ENCODE data around the gene FTO. TPM values are rescaled to one million over a fixed set of nuclear protein-coding genes. Genes with fewer than 3 reads are reported as not detected.

FTO gene
- total and polyA plus RNA-seq, 4 donors: 12.2 to 145 (median 57.7) TPM

- TF ChIP-seq CTCF (IDR thresholded peaks at IDR 0.05; ENCODE audit: control extremely low read depth, extremely low read depth): no peak
- 97% methylated on average over 5 of the region's 5 CpGs for WGBS, 2 donors
- no peak for DNase-seq
These were observed 296.4 kb downstream of the FTO start for GRCh38 chr16:54000361-54000760.

GRCh38 chr16:54006693-54007092 lies 302.7 kb downstream of the FTO start:
- WGBS, 2 donors: 78 to 91% methylated on average over 4 of the region's 4 CpGs
- Histone ChIP-seq H3K4me1 (ENCODE audit: control insufficient read depth in 5 of 5, insufficient read depth in 5 of 5, low read length in 5 of 5) (peaks cover 0 to 5% (median 0%) of the 10 kb centered on the region in 5 donors), H3K4me3 (no peak overlapping the region), H3K27me3 (ENCODE audit: control insufficient read depth in 3 of 3, insufficient read depth in 3 of 3, low read length in 2 of 3) (no peaks in the 10 kb centered on the region), H3K36me3 (ENCODE audit: control insufficient read depth in 4 of 4, insufficient read depth in 4 of 4, low read length in 4 of 4) (peaks cover 0 to 6% (median 4%) of the 10 kb centered on the region in 4 donors), H3K27ac (ENCODE audit: low read depth in 1 of 2, low read length in 1 of 2) (no peak overlapping the region), H3K9me3 (ENCODE audit: control insufficient read depth in 4 of 4, insufficient read depth in 3 of 4, low read length in 3 of 4) (peaks cover 0 to under 1% (median 0%) of the 10 kb centered on the region in 4 donors), H3K9ac (ENCODE audit: insufficient read depth in 1 of 2, low read length in 2 of 2) (no peak overlapping the region)
- DNase-seq (no peak), ATAC-seq (ENCODE audit: insufficient read depth, low FRiP score) (no peak)
- TF ChIP-seq CTCF (IDR thresholded peaks at IDR 0.05; ENCODE audit: control extremely low read depth, extremely low read depth): no peak

More at GRCh38 chr16:54000361-54000760, 296.4 kb downstream of the FTO start:
- Histone ChIP-seq H3K36me3 (ENCODE audit: control insufficient read depth in 4 of 4, insufficient read depth in 4 of 4, low read length in 4 of 4) (peaks cover 0 to 2% (median 0%) of the 10 kb centered on the region in 4 donors), H3K4me1 (ENCODE audit: control insufficient read depth in 5 of 5, insufficient read depth in 5 of 5, low read length in 5 of 5) (peaks cover 0 to 2% (median 0%) of the 10 kb centered on the region in 5 donors), H3K27ac (ENCODE audit: low read depth in 1 of 2, low read length in 1 of 2) (no peak overlapping the region), H3K27me3 (ENCODE audit: control insufficient read depth in 3 of 3, insufficient read depth in 3 of 3, low read length in 2 of 3) (no peaks in the 10 kb centered on the region), H3K9ac (ENCODE audit: insufficient read depth in 1 of 2, low read length in 2 of 2) (no peak overlapping the region), H3K9me3 (ENCODE audit: control insufficient read depth in 4 of 4, insufficient read depth in 3 of 4, low read length in 3 of 4) (no peaks in the 10 kb centered on the region), H3K4me3 (no peak overlapping the region)
- no peak for ATAC-seq (ENCODE audit: insufficient read depth, low FRiP score)

- Histone ChIP-seq H3K36me3 (ENCODE audit: control insufficient read depth in 4 of 4, insufficient read depth in 4 of 4, low read length in 4 of 4) (peaks cover 0 to 6% (median 3%) of the 10 kb centered on the region in 4 donors), H3K9ac (ENCODE audit: insufficient read depth in 1 of 2, low read length in 2 of 2) (no peak overlapping the region), H3K27me3 (ENCODE audit: control insufficient read depth in 3 of 3, insufficient read depth in 3 of 3, low read length in 2 of 3) (no peaks in the 10 kb centered on the region), H3K27ac (ENCODE audit: low read depth in 1 of 2, low read length in 1 of 2) (no peak overlapping the region), H3K9me3 (ENCODE audit: control insufficient read depth in 4 of 4, insufficient read depth in 3 of 4, low read length in 3 of 4) (peaks cover 0 to 4% (median 2%) of the 10 kb centered on the region in 4 donors), H3K4me1 (ENCODE audit: control insufficient read depth in 5 of 5, insufficient read depth in 5 of 5, low read length in 5 of 5) (peaks cover 0 to 5% (median 0%) of the 10 kb centered on the region in 5 donors), H3K4me3 (no peak overlapping the region)
- no peak for ATAC-seq (ENCODE audit: insufficient read depth, low FRiP score)
- WGBS, 2 donors: 96% methylated on average over 2 of the region's 2 CpGs
- TF ChIP-seq CTCF (IDR thresholded peaks at IDR 0.05; ENCODE audit: control extremely low read depth, extremely low read depth): no peak
- DNase-seq: no peak
These were observed 303.5 kb downstream of the FTO start for GRCh38 chr16:54007504-54007903.
